Measurements from ENCODE around the gene MYO10. TPM values are rescaled to one million over a fixed set of nuclear protein-coding genes. Genes with fewer than 3 reads are reported as not detected.

Gene MYO10
- total and polyA plus RNA-seq, 9 donors, result 10.8 to 35.8 (median 16.3) TPM

DNA sequence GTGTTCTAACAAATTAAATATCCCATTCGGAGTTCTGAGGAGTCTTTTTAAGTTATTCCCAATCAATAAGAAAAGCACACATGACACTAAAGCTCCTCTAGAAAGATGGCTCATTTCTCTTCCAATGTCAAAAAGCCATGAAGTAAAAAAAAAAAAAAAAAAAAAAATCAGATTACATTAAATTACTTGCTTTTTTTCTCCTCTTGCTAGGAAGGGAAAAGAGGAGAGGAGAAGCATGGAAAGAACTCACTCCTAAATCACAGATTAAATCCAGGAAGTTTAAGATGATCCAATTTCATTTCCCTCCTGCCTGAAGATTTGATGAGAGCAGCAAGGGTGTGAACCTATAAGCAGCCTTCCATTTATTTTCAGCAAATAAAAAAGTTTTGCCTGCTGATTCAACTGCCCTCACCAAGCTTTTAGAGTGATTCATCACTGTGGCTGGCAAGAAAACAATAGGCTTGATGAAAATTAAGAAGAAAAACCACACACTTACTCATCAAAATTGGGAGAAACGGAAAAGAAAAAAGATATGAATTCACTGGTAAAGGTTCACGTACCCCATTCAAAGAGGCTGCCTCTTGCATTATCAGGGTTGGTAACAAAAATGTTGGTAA lies 19.7 kb downstream of the MYO10 start:
- H3K36me3 ChIP-seq, result no peaks in the 10 kb centered on the region
- peaks cover 28% of the 10 kb centered on the region for H3K4me1 ChIP-seq (ENCODE audit: insufficient read depth)
- TF ChIP-seq EP300 (IDR thresholded peaks at IDR 0.05), result no peak
- TF ChIP-seq POLR2A (IDR thresholded peaks at IDR 0.05), result no peak
- TF ChIP-seq, protein P1, sequence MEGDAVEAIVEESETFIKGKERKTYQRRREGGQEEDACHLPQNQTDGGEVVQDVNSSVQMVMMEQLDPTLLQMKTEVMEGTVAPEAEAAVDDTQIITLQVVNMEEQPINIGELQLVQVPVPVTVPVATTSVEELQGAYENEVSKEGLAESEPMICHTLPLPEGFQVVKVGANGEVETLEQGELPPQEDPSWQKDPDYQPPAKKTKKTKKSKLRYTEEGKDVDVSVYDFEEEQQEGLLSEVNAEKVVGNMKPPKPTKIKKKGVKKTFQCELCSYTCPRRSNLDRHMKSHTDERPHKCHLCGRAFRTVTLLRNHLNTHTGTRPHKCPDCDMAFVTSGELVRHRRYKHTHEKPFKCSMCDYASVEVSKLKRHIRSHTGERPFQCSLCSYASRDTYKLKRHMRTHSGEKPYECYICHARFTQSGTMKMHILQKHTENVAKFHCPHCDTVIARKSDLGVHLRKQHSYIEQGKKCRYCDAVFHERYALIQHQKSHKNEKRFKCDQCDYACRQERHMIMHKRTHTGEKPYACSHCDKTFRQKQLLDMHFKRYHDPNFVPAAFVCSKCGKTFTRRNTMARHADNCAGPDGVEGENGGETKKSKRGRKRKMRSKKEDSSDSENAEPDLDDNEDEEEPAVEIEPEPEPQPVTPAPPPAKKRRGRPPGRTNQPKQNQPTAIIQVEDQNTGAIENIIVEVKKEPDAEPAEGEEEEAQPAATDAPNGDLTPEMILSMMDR (IDR thresholded peaks at IDR 0.05), result no peak
- H3K27me3 ChIP-seq, result no peaks in the 10 kb centered on the region
- H3K27ac ChIP-seq, result no peak overlapping the region
- H3K9me3 ChIP-seq, result no peaks in the 10 kb centered on the region
- intact Hi-C loops (cut with DNase I), result no loop called here
- H3K4me3 ChIP-seq, result no peak overlapping the region
- DNase-seq, result no peak
- 41 to 56% (median 55%) methylated on average over 3 of the region's 3 CpGs for WGBS, 3 donors

DNA sequence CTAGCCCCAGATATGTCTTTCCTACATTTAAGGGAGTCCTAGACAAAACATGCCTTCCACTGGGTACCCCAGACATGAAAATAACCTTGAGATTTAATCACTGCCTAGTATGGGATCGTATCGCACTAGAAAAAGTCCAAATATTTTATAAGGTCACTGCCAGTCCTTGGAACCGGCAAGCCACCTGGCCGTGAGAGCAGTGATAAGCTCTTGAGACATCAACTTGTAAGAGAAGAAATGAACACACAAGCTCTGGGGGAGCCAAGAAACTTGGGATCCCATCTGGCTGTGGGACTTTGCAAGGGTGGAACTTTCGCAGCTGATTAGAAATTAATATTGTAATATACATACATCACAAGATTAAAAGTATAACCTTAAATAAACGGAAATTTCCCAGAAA lies 21.5 kb downstream of the MYO10 start:
- Histone ChIP-seq H3K9me3 (no peaks in the 10 kb centered on the region), H3K36me3 (no peaks in the 10 kb centered on the region), H3K27ac (no peak overlapping the region), H3K4me3 (no peak overlapping the region), H3K27me3 (no peaks in the 10 kb centered on the region), H3K4me1 (ENCODE audit: insufficient read depth) (peaks cover 28% of the 10 kb centered on the region)
- WGBS, 3 donors, result 29 to 54% (median 43%) methylated on average over 6 of the region's 6 CpGs
- TF ChIP-seq EP300 (IDR thresholded peaks at IDR 0.05) (no peak), POLR2A (IDR thresholded peaks at IDR 0.05) (no peak)
- TF ChIP-seq, protein P1 (IDR thresholded peaks at IDR 0.05), result no peak
- intact Hi-C loops (cut with DNase I), result no loop called here
- DNase-seq, result no peak

DNA sequence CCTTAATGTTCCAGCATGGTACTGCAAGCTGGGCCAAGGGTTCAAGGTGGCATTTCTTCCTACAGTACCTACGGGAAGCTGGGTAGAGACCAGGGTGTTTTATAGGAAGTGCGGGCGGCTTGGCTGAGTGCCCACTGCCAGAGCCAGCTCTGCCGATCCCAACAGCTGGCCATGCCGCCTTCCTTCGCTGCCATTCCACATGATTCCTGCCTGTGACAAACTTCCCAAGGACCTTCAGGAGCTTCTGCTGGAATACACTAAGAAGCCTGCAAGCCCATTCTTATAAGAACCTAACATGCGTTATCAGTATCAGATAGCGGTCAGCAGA lies 22.0 kb downstream of the MYO10 start:
- Histone ChIP-seq H3K36me3 (no peaks in the 10 kb centered on the region), H3K27ac (no peak overlapping the region), H3K27me3 (no peaks in the 10 kb centered on the region), H3K4me1 (ENCODE audit: insufficient read depth) (peaks cover 25% of the 10 kb centered on the region), H3K4me3 (no peak overlapping the region), H3K9me3 (no peaks in the 10 kb centered on the region)
- intact Hi-C loops (cut with DNase I), result no loop called here
- no peak for DNase-seq
- TF ChIP-seq POLR2A (IDR thresholded peaks at IDR 0.05) (no peak), EP300 (IDR thresholded peaks at IDR 0.05) (no peak)
- TF ChIP-seq, protein P1 (IDR thresholded peaks at IDR 0.05), result no peak
- 71 to 78% (median 72%) methylated on average over 8 of the region's 8 CpGs for WGBS, 3 donors

DNA sequence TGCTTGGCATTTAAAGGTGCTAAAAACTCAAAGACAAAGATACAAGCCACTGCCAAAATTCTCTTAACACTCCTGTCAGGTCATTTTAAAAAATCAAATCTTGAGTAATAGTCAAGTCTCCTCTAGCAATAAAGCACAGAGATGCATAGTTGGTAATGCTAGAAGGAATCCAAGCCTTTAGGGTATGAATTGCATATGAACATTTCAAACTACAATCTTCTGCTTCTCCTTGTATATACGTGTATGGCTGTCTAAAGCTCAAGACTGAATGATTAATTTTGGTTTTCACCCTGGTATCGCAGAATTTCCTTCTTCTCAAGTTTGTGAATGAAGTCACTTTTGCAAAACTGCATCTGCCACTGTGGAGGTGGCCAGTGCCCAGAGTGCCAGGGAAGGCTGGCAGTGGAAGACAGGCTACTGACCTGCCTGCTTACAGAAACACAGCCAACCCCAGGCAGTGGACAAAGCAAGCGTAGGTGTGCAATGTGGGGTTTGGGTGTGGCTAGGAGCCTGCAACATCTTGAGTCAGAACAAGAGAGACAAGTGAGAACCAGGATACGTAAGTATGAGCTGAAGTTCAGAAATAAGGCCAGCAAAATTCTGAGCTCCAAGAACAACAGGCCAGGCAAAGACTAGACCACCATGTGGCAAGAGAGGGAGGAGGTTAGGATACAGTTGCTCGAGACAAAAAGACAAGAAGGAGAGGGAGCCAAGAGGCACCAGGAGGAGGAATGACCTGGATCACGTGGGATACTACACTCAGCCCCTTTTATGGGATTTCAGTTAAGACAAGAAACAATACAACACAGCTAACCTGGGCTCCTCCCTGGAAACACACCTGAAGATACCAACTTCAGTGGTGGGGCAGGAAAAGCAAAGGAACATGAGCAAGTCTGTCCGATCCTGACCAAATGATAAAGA lies 22.6 kb downstream of the MYO10 start:
- DNase-seq, result no peak
- intact Hi-C loops (cut with DNase I), result no loop called here
- Histone ChIP-seq H3K4me1 (ENCODE audit: insufficient read depth) (peaks cover 21% of the 10 kb centered on the region), H3K9me3 (no peaks in the 10 kb centered on the region), H3K4me3 (no peak overlapping the region), H3K27me3 (no peaks in the 10 kb centered on the region), H3K27ac (no peak overlapping the region), H3K36me3 (no peaks in the 10 kb centered on the region)
- WGBS, 3 donors, result 69 to 85% (median 75%) methylated on average over 7 of the region's 7 CpGs
- TF ChIP-seq, protein P1 (IDR thresholded peaks at IDR 0.05), result no peak
- no peak for TF ChIP-seq EP300 (IDR thresholded peaks at IDR 0.05)
- TF ChIP-seq POLR2A (IDR thresholded peaks at IDR 0.05), result no peak
